Endothelial cell of umbilical vein (primary cell): ENCODE data around the gene NMT2. TPM values are rescaled to one million over a fixed set of nuclear protein-coding genes. Genes with fewer than 3 reads are reported as not detected.

Source experiments
- BruUV-seq: library from RNA; stranded (reverse); fragments of 400-500 nt; replicated peaks from 2 replicates; lab custom pipeline; 2021; lab: Mats Ljungman, UMichigan
- CTCF ChIA-PET: fragments of 300-600, 350-600 bp; sonication (Branson Sonifier 250); formaldehyde crosslinking; loops from one replicate; lab custom pipeline; 2021; ENCODE audit warnings: antibody characterized with exemption, inconsistent platforms; lab: Charles Lee
- POLR2A ChIA-PET: fragments of 300-600, 350-600 bp; sonication (Branson Sonifier 250); formaldehyde crosslinking; loops from one replicate; lab custom pipeline; 2021; ENCODE audit warnings: antibody characterized with exemption, inconsistent platforms; lab: Charles Lee
- DNase-seq: peaks from one replicate; pipeline ENCODE4 v3.0.0-alpha.2; 2011; ENCODE audit warnings: low read depth, low spot score
- FAIRE-seq: peaks from 2 replicates; lab custom pipeline; 2011; peaks lifted over from hg19 to GRCh38; lab: Jason Lieb, UNC
- H2AFZ ChIP-seq: 2 replicates; pipeline ENCODE4 v1.6.0; 2012; ENCODE audit warnings: low read depth, low read length, control low read depth, inconsistent platforms
- H3K27ac ChIP-seq: 2 replicates; pipeline ENCODE4 v1.5.1; 2011; ENCODE audit warnings: low read depth, mild to moderate bottlenecking, control low read depth, low read length, moderate library complexity; ENCODE audit not compliant: insufficient read depth
- H3K27me3 ChIP-seq, 2 experiments: 2 replicates each; pipeline versions ENCODE4 v1.6.0 to v1.6.1; 2011; ENCODE audit warnings: low read length in 2 of 2, mixed read lengths in 1 of 2; ENCODE audit not compliant: control insufficient read depth in 2 of 2, insufficient read depth in 2 of 2
- H3K36me3 ChIP-seq, 2 experiments: 2 replicates in 1 of 2; 3 replicates in 1 of 2; pipeline ENCODE4 v1.5.1; 2011; ENCODE audit warnings: low read length in 2 of 2, mild to moderate bottlenecking in 1 of 2, moderate library complexity in 1 of 2; ENCODE audit not compliant: control insufficient read depth in 2 of 2, insufficient read depth in 2 of 2; ENCODE audit errors: extremely low read depth in 1 of 2
- H3K4me1 ChIP-seq: 3 replicates; pipeline ENCODE4 v1.5.1; 2011; ENCODE audit warnings: mild to moderate bottlenecking, low read length; ENCODE audit not compliant: control insufficient read depth, insufficient read depth; ENCODE audit errors: extremely low read depth
- H3K4me2 ChIP-seq: 2 replicates; pipeline ENCODE4 v1.6.1; 2011; ENCODE audit warnings: low read length, control low read depth, mixed read lengths; ENCODE audit not compliant: insufficient read depth
- H3K4me3 ChIP-seq, 3 experiments: fragments of 200-600 bp in 1 of 3; sonication (generic), shearing (Covaris generic) in 1 of 3; replicated peaks in 1 of 3; 2 replicates each; pipeline ENCODE4 v1.5.1; 2011 to 2016; ENCODE audit warnings: control low read depth in 3 of 3, low read length in 3 of 3, mild to moderate bottlenecking in 2 of 3, inconsistent platforms in 1 of 3, low read depth in 1 of 3, moderate library complexity in 1 of 3; ENCODE audit not compliant: insufficient read depth in 1 of 3
- H3K79me2 ChIP-seq: 2 replicates; pipeline ENCODE4 v1.6.0; 2012; ENCODE audit warnings: low read length, inconsistent platforms; ENCODE audit not compliant: control insufficient read depth, insufficient read depth
- H3K9ac ChIP-seq: replicated peaks from 2 replicates; pipeline ENCODE3; 2011; ENCODE audit warnings: low read length, control low read depth; ENCODE audit not compliant: insufficient read depth; ENCODE audit errors: extremely low read depth
- H3K9me1 ChIP-seq: replicated peaks from 3 replicates; pipeline ENCODE4 v1.6.0; 2011; ENCODE audit warnings: mild to moderate bottlenecking, low read length; ENCODE audit not compliant: control insufficient read depth, insufficient read depth; ENCODE audit errors: extremely low read depth
- H3K9me3 ChIP-seq: replicated peaks from 2 replicates; pipeline ENCODE4 v1.5.1; 2012; ENCODE audit warnings: low read length, inconsistent platforms; ENCODE audit not compliant: control insufficient read depth, insufficient read depth
- H4K20me1 ChIP-seq: replicated peaks from 2 replicates; pipeline ENCODE3; 2011; ENCODE audit warnings: mild to moderate bottlenecking, low read length; ENCODE audit not compliant: control insufficient read depth, insufficient read depth; ENCODE audit errors: extremely low read depth
- CTCF ChIP-seq, 2 donors: IDR thresholded peaks; 1 replicate in 1 of 2; 2 replicates in 1 of 2; pipeline ENCODE4 v1.5.1; 2011; ENCODE audit warnings: low read length in 2 of 2, mild to moderate bottlenecking in 2 of 2, moderate library complexity in 2 of 2, control low read depth in 1 of 2, inconsistent platforms in 1 of 2, low read depth in 1 of 2; ENCODE audit not compliant: insufficient read depth in 1 of 2; ENCODE audit errors: extremely low read depth in 1 of 2
- EZH2 ChIP-seq: IDR thresholded peaks from 2 replicates; pipeline ENCODE4 v1.6.1; 2012; ENCODE audit warnings: borderline replicate concordance, low read depth, mild to moderate bottlenecking, moderate library complexity, low read length, inconsistent platforms; ENCODE audit not compliant: severe bottlenecking
- FOS ChIP-seq: IDR thresholded peaks from 2 replicates; pipeline ENCODE4 v1.6.1; 2011; ENCODE audit warnings: mild to moderate bottlenecking, low read length, moderate library complexity, borderline replicate concordance; ENCODE audit not compliant: insufficient read depth
- GATA2 ChIP-seq: IDR thresholded peaks from 2 replicates; pipeline ENCODE4 v1.7.0; 2011; ENCODE audit warnings: low read depth, mild to moderate bottlenecking, moderate library complexity, mixed read lengths, low read length; ENCODE audit not compliant: insufficient read length, insufficient read depth
- JUN ChIP-seq: IDR thresholded peaks from 2 replicates; pipeline ENCODE4 v1.6.1; 2011; ENCODE audit warnings: borderline replicate concordance, low read depth; ENCODE audit not compliant: insufficient read length, insufficient read depth
- MYC ChIP-seq: IDR thresholded peaks from one replicate; pipeline ENCODE4 v1.6.1; 2011; ENCODE audit warnings: mild to moderate bottlenecking, low read depth, low read length
- POLR2A ChIP-seq: IDR thresholded peaks from 2 replicates; pipeline ENCODE4 v1.6.1; 2012; ENCODE audit warnings: low read depth, mild to moderate bottlenecking, control low read depth, low read length
- POLR2AphosphoS5 ChIP-seq: IDR thresholded peaks from 2 replicates; pipeline ENCODE4 v1.6.1; 2012; ENCODE audit warnings: low read depth, mild to moderate bottlenecking, control low read depth, low read length, moderate library complexity; ENCODE audit not compliant: insufficient read depth
- dilution Hi-C: fragments of 300-500 bp; cut with MboI; formaldehyde crosslinking; loops from one replicate; pipeline ENCODE4 v1.15.0; 2019; ENCODE audit warnings: low sequenced_read_pairs; ENCODE audit not compliant: extremely low pct_ligation_motif_present
- intact Hi-C: fragments of 100-400 bp; cut with micrococcal nuclease; formaldehyde crosslinking; loops from one replicate; pipeline ENCODE4 v1.10.0; 2022
- polyA plus RNA-seq, 4 experiments: library from polyadenylated mRNA; depleted of rRNA in 3 of 4; stranded (reverse) in 3 of 4; unstranded in 1 of 4; fragments of >200 nt; gene quantifications; 2 replicates each; pipeline versions ENCODE4 v1.2.1 to v1.2.3, GENCODE V29; 2011 to 2012; ENCODE audit warnings: missing spikeins in 1 of 4
- total RNA-seq: library from RNA; stranded (reverse); gene quantifications from 2 replicates; pipeline ENCODE4 v1.2.3, GENCODE V29; 2021
- TF ChIP-seq, protein P1 (sequence below): IDR thresholded peaks from 2 replicates; pipeline ENCODE4 v1.6.1; 2011; ENCODE audit not compliant: insufficient read depth, insufficient read length

Gene NMT2
- total and polyA plus RNA-seq, 2 donors (not counting 3 experiments of a cell fraction or from before 2014, with no cell fraction given), result 39.0 to 109 TPM

GRCh38 chr10:15116225-15116624 lies 52.3 kb downstream of the NMT2 start:
- H2AFZ ChIP-seq, result no peak overlapping the region
- TF ChIP-seq, protein P1, sequence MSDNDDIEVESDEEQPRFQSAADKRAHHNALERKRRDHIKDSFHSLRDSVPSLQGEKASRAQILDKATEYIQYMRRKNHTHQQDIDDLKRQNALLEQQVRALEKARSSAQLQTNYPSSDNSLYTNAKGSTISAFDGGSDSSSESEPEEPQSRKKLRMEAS, result no peak
- TF ChIP-seq FOS (no peak), MYC (no peak), JUN (no peak)
- no peak overlapping the region for H3K4me2 ChIP-seq
- peaks cover 8% of the 10 kb centered on the region for H4K20me1 ChIP-seq
- H3K9me1 ChIP-seq, result no peaks in the 10 kb centered on the region
- H3K36me3 ChIP-seq, result peaks cover 15 to 29% of the 10 kb centered on the region in 2 experiments
- intact Hi-C loops (no loop called here), dilution Hi-C loops (no loop called here)
- H3K9me3 ChIP-seq, result no peaks in the 10 kb centered on the region
- H3K9ac ChIP-seq, result no peak overlapping the region
- FAIRE-seq (no peak), DNase-seq (no peak)
- H3K4me1 ChIP-seq, result no peaks in the 10 kb centered on the region
- H3K4me3 ChIP-seq, result no peak overlapping the region
- no peaks in the 10 kb centered on the region for H3K27me3 ChIP-seq
- ChIA-PET CTCF (no interaction called here), POLR2A (no interaction called here)
- no peak overlapping the region for H3K27ac ChIP-seq
- H3K79me2 ChIP-seq, result peaks cover 25% of the 10 kb centered on the region
- BruUV-seq, result no TSS peak

- TF ChIP-seq EZH2, result no peak
- no peak for TF ChIP-seq JUN
- TF ChIP-seq FOS, result no peak
- no peak for TF ChIP-seq MYC
- no peak for TF ChIP-seq POLR2AphosphoS5
- TF ChIP-seq, protein P1, result no peak
- TF ChIP-seq POLR2A, result no peak
- TF ChIP-seq CTCF (IDR thresholded peaks at IDR 0.05; ENCODE audit: extremely low read depth in 1 of 2, insufficient read depth in 1 of 2, low read depth in 1 of 2, low read length in 2 of 2), result no peak
- no peak for TF ChIP-seq GATA2
- Histone ChIP-seq H3K9ac (no peak overlapping the region), H3K27ac (no peak overlapping the region), H4K20me1 (peaks cover 8% of the 10 kb centered on the region), H3K9me1 (no peaks in the 10 kb centered on the region), H3K4me1 (no peaks in the 10 kb centered on the region), H2AFZ (no peak overlapping the region), H3K27me3 (no peaks in the 10 kb centered on the region), H3K9me3 (no peaks in the 10 kb centered on the region), H3K79me2 (peaks cover 20% of the 10 kb centered on the region), H3K4me3 (no peak overlapping the region), H3K4me2 (no peak overlapping the region), H3K36me3 (peaks cover 13 to 23% of the 10 kb centered on the region in 2 experiments)
- ChIA-PET POLR2A (no interaction called here), CTCF (interaction anchor here (0.7 to 2.1 kb wide), 2 partner anchors 7 to 1692 kb away, joined by 3 to 5 read pairs; no protein-coding TSS in a partner anchor)
- no TSS peak for BruUV-seq
- dilution Hi-C loops (no loop called here), intact Hi-C loops (no loop called here)
- DNase-seq, result no peak
- FAIRE-seq, result no peak
Measured at GRCh38 chr10:15113766-15114165, 54.7 kb downstream of the NMT2 start.
